Endodermal cell (in vitro differentiated cells): ENCODE results near the gene TNFRSF8. TPM values are rescaled to one million over a fixed set of nuclear protein-coding genes. Genes with fewer than 3 reads are reported as not detected.

Experiments
- DNase-seq: peaks from one replicate; pipeline ENCODE4 v3.0.0-alpha.2; 2017
- H3K27ac ChIP-seq: 2 replicates; pipeline ENCODE4 v1.5.1; 2013; ENCODE audit warnings: mild to moderate bottlenecking, low read depth, low read length, moderate library complexity
- H3K27me3 ChIP-seq: 2 replicates; pipeline ENCODE4 v1.6.1; 2013; ENCODE audit warnings: mild to moderate bottlenecking, low read length, moderate library complexity; ENCODE audit not compliant: insufficient read depth, control insufficient read depth, poor library complexity, severe bottlenecking
- H3K36me3 ChIP-seq: 2 replicates; pipeline ENCODE4 v1.7.0; 2013; ENCODE audit warnings: mild to moderate bottlenecking, low read length, moderate library complexity; ENCODE audit not compliant: control insufficient read depth, insufficient read depth
- H3K4me1 ChIP-seq: one replicate; pipeline ENCODE4 v1.7.0; 2013; ENCODE audit warnings: low read length; ENCODE audit not compliant: control insufficient read depth, insufficient read depth
- H3K4me3 ChIP-seq: 2 replicates; pipeline ENCODE4 v1.5.1; 2013; ENCODE audit warnings: mild to moderate bottlenecking, low read length, moderate library complexity
- H3K9ac ChIP-seq: 2 replicates; pipeline ENCODE4 v1.6.1; 2013; ENCODE audit warnings: mild to moderate bottlenecking, low read length, moderate library complexity; ENCODE audit not compliant: poor library complexity, severe bottlenecking; ENCODE audit errors: extremely low read depth
- H3K9me3 ChIP-seq: 2 replicates; pipeline ENCODE4 v1.6.1; 2013; ENCODE audit warnings: mild to moderate bottlenecking, low read length, moderate library complexity; ENCODE audit not compliant: control insufficient read depth
- H3K27ac Mint-ChIP-seq: 2 replicates; pipeline ENCODE4 v1.8.0; 2020; ENCODE audit warnings: mixed read lengths
- H3K27me3 Mint-ChIP-seq: 2 replicates; pipeline ENCODE4 v1.8.0; 2021; ENCODE audit warnings: mild to moderate bottlenecking, mixed read lengths; ENCODE audit not compliant: insufficient read depth
- H3K36me3 Mint-ChIP-seq: 2 replicates; pipeline ENCODE4 v1.8.0; 2020; ENCODE audit warnings: low read depth, mixed read lengths
- H3K4me1 Mint-ChIP-seq: 2 replicates; pipeline ENCODE4 v1.8.0; 2020; ENCODE audit warnings: mixed read lengths
- H3K4me3 Mint-ChIP-seq: 2 replicates; pipeline ENCODE4 v1.8.0; 2020; ENCODE audit warnings: mild to moderate bottlenecking, moderate library complexity, mixed read lengths
- H3K9me3 Mint-ChIP-seq: 2 replicates; pipeline ENCODE4 v1.8.0; 2020; ENCODE audit warnings: mild to moderate bottlenecking, mixed read lengths
- WGBS, 2 experiments: methylation state at CpG; one replicate each; pipeline versions ENCODE4 v1.1.5 to v1.1.7; 2013; ENCODE audit warnings: missing lambda C conversion rate in 2 of 2, mixed read lengths in 1 of 2; ENCODE audit not compliant: insufficient coverage in 1 of 2, insufficient read length in 1 of 2; 5-methylcytosine and 5-hydroxymethylcytosine counted together
- total RNA-seq, 2 donors: library from RNA; stranded (reverse); fragmentation: NEBNext Ultra II Directional in 1 of 2; extraction: Animal tissue kit (Norgen Biotek cat#: 25700) in 1 of 2; gene quantifications; 2 replicates in 1 of 2; 3 replicates in 1 of 2; pipeline ENCODE4 v1.2.1, GENCODE V29; 2021
- TF ChIP-seq, protein P1 (sequence below): fragments of 200-600 bp; sonication (generic); conservative IDR thresholded peaks from 2 replicates; pipeline ENCODE4 v1.5.0; 2021; ENCODE audit warnings: antibody characterized with exemption, mild to moderate bottlenecking

TNFRSF8 gene
- total RNA-seq, 2 donors from 2014 or later, result 0.69 to 2.3 TPM

DNA sequence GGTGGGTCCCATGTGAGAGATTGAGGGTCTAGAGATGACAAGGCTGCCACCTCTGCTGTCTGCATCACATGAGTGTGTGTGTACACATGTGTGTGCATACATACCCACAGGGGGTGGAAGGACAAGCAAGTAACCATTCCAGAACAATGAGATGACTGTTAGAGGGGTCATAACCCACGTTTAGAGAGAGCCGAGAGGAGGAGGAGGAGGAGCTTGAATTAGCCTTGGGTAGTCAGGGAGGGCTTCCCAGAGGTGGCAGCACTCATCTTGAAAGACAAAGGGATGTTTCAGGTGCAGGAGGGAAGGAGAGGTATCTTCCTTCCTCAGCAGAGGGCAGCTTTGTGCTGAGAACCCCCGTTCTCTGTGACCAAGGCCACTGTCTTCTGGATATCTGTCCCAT lies 125.0 kb downstream of the TNFRSF8 start:
- DNase-seq, result no peak
- Histone ChIP-seq H3K36me3 (no peaks in the 10 kb centered on the region), H3K9ac (no peak overlapping the region), H3K27me3 (no peaks in the 10 kb centered on the region), H3K27ac (no peak overlapping the region), H3K4me3 (no peak overlapping the region), H3K4me1 (no peaks in the 10 kb centered on the region), H3K9me3 (no peaks in the 10 kb centered on the region)
- WGBS, 2 experiments, result 42 to 51% methylated on average over 3 of the region's 3 CpGs
- no peak overlapping the region for H3K27ac Mint-ChIP-seq
- H3K9me3 Mint-ChIP-seq, result no peaks in the 10 kb centered on the region
- no peaks in the 10 kb centered on the region for H3K36me3 Mint-ChIP-seq
- TF ChIP-seq, protein P1, sequence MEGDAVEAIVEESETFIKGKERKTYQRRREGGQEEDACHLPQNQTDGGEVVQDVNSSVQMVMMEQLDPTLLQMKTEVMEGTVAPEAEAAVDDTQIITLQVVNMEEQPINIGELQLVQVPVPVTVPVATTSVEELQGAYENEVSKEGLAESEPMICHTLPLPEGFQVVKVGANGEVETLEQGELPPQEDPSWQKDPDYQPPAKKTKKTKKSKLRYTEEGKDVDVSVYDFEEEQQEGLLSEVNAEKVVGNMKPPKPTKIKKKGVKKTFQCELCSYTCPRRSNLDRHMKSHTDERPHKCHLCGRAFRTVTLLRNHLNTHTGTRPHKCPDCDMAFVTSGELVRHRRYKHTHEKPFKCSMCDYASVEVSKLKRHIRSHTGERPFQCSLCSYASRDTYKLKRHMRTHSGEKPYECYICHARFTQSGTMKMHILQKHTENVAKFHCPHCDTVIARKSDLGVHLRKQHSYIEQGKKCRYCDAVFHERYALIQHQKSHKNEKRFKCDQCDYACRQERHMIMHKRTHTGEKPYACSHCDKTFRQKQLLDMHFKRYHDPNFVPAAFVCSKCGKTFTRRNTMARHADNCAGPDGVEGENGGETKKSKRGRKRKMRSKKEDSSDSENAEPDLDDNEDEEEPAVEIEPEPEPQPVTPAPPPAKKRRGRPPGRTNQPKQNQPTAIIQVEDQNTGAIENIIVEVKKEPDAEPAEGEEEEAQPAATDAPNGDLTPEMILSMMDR, result no peak
- peaks cover 7% of the 10 kb centered on the region for H3K4me1 Mint-ChIP-seq
- H3K27me3 Mint-ChIP-seq, result no peaks in the 10 kb centered on the region
- no peak overlapping the region for H3K4me3 Mint-ChIP-seq

DNA sequence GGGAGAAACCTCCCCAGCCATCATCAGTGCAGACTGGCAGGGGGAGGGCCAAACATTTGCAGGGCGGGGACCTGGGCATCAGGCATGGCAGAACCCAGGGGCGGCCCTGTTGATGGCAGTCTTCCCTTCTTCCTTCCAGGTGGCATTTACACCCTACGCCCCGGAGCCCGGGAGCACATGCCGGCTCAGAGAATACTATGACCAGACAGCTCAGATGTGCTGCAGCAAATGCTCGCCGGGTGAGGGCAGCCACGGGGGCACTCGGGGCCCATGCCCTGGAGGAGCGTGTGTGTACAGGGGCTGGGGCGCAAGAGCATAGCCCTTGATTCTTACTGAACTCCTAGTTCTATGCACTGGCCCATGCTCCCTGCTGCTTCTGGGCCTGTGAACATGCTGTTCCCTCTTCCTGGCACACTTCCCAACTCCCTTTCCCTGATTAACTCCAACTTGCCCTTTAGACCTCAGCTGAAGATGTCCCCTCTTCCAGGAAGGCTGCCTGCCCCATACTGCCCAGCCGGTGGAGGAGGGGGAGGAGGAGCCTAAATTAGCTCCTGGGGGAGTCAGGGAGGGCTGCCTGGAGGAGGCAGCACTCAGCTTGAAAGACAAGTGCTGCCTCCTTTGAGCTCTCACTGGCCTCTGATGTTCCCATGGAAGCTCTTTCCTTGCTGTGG lies 125.7 kb downstream of the TNFRSF8 start:
- Mint-ChIP-seq H3K4me3 (no peak overlapping the region), H3K4me1 (peaks cover 5% of the 10 kb centered on the region), H3K27ac (no peak overlapping the region), H3K27me3 (no peaks in the 10 kb centered on the region), H3K9me3 (no peaks in the 10 kb centered on the region), H3K36me3 (no peaks in the 10 kb centered on the region)
- no peak overlapping the region for H3K4me3 ChIP-seq
- 89 to 91% methylated on average over 10 to 13 of the region's 13 CpGs for WGBS, 2 experiments
- H3K4me1 ChIP-seq, result no peaks in the 10 kb centered on the region
- H3K9me3 ChIP-seq, result no peaks in the 10 kb centered on the region
- H3K36me3 ChIP-seq, result no peaks in the 10 kb centered on the region
- no peak overlapping the region for H3K9ac ChIP-seq
- DNase-seq, result no peak
- TF ChIP-seq, protein P1, result no peak
- H3K27ac ChIP-seq, result no peak overlapping the region
- no peaks in the 10 kb centered on the region for H3K27me3 ChIP-seq

DNA sequence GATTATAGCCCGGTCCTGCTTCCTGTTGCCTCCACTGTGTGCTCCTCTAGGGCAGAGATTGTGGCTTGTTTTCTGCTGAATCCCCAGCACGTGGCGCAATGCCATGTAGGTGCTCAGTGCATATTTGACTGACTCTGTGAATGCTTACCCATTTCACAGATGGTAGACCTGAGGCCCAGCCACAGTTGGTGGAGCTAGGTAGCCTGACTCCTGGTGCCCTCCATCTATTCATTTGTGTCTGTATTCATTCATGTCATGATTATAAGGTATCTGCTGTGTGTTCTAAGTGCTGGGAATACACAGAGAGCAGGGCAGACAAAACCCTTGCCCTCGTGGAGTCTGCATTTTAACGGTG lies 126.2 kb downstream of the TNFRSF8 start:
- 83 to 84% methylated on average over 5 of the region's 5 CpGs for WGBS, 2 experiments
- no peaks in the 10 kb centered on the region for H3K27me3 Mint-ChIP-seq
- H3K27ac Mint-ChIP-seq, result no peak overlapping the region
- Histone ChIP-seq H3K4me1 (no peaks in the 10 kb centered on the region), H3K9ac (no peak overlapping the region), H3K4me3 (no peak overlapping the region), H3K27me3 (no peaks in the 10 kb centered on the region), H3K27ac (no peak overlapping the region), H3K9me3 (no peaks in the 10 kb centered on the region), H3K36me3 (no peaks in the 10 kb centered on the region)
- H3K4me1 Mint-ChIP-seq, result peaks cover under 1% of the 10 kb centered on the region
- no peak for DNase-seq
- no peaks in the 10 kb centered on the region for H3K36me3 Mint-ChIP-seq
- TF ChIP-seq, protein P1, result no peak
- no peaks in the 10 kb centered on the region for H3K9me3 Mint-ChIP-seq
- no peak overlapping the region for H3K4me3 Mint-ChIP-seq
